HL-60/S4 treated with phorbol 12-myristate 13-acetate at 8.2 ng/mL for 4 days and 3 days (cell line): ENCODE data around the gene ADAMTS14.
"Not testable (repeated sequence)": the region's sequence is repeated elsewhere in the genome, so short reads cannot be mapped to it uniquely, and the experiment has no call there.

Experiments
- in situ Hi-C: fragments of 300-500 bp; cut with MboI; formaldehyde crosslinking; loops from 2 replicates; pipeline ENCODE4 v1.15.0; 2022; ENCODE audit warnings: low sequenced_read_pairs

ADAMTS14 gene

GRCh38 chr10:70657041-70657440 is 15.3 kb upstream of the ADAMTS14 start:
- in situ Hi-C loops, result no loop called here

- in situ Hi-C loops, result no loop called here
Measured at GRCh38 chr10:70658582-70659136, 13.6 kb upstream of the ADAMTS14 start.

GRCh38 chr10:70659306-70659705 is 13.0 kb upstream of the ADAMTS14 start:
- in situ Hi-C loops, result no loop called here

GRCh38 chr10:70660722-70661121 is 11.6 kb upstream of the ADAMTS14 start:
- in situ Hi-C loops, result no loop called here

GRCh38 chr10:70661623-70662361 is 10.5 kb upstream of the ADAMTS14 start:
- in situ Hi-C loops, result no loop called here

- in situ Hi-C loops, result no loop called here
Measured at GRCh38 chr10:70662362-70663220, 9.7 kb upstream of the ADAMTS14 start.

- in situ Hi-C loops, result not testable (repeated sequence)
Measured at GRCh38 chr10:70663458-70664409, 8.6 kb upstream of the ADAMTS14 start.

GRCh38 chr10:70664702-70665195 is 7.6 kb upstream of the ADAMTS14 start:
- in situ Hi-C loops, result no loop called here

- in situ Hi-C loops, result no loop called here
Measured at GRCh38 chr10:70666960-70667798, 5.1 kb upstream of the ADAMTS14 start.

- in situ Hi-C loops, result not testable (repeated sequence)
Measured at GRCh38 chr10:70667818-70668217, 4.5 kb upstream of the ADAMTS14 start.

GRCh38 chr10:70668454-70668970 is 3.8 kb upstream of the ADAMTS14 start:
- in situ Hi-C loops, result no loop called here

GRCh38 chr10:70669015-70669414 is 3.3 kb upstream of the ADAMTS14 start:
- in situ Hi-C loops, result no loop called here

GRCh38 chr10:70669732-70670317 is 2.5 kb upstream of the ADAMTS14 start:
- in situ Hi-C loops, result no loop called here

- in situ Hi-C loops, result no loop called here
Measured at GRCh38 chr10:70671619-70672164, 614 bp upstream of the ADAMTS14 start.

GRCh38 chr10:70673043-70673928 is 980 bp downstream of the ADAMTS14 start:
- in situ Hi-C loops, result no loop called here

GRCh38 chr10:70673929-70674559 is 1.7 kb downstream of the ADAMTS14 start:
- in situ Hi-C loops, result no loop called here
